Esophagus squamous epithelium (tissue), 5 donors: ENCODE measurements around the gene ACTMAP. TPM values are rescaled to one million over a fixed set of nuclear protein-coding genes. Genes with fewer than 3 reads are reported as not detected.

Experiments
- DNase-seq: peaks from one replicate; lab custom pipeline; 2025; lab: John Stamatoyannopoulos, UW
- H3K27ac ChIP-seq, 4 donors: fragments of 200-600 bp; sonication (generic); one replicate each; pipeline ENCODE4 v1.5.1; 2016 to 2019; ENCODE audit warnings: mild to moderate bottlenecking in 1 of 4
- H3K27me3 ChIP-seq, 4 donors: fragments of 200-600 bp; sonication (generic); 1 replicate in 3 of 4; 2 replicates in 1 of 4; pipeline versions ENCODE4 v1.5.1 to v1.6.0; 2017 to 2021; ENCODE audit warnings: antibody characterized with exemption in 1 of 4
- H3K36me3 ChIP-seq, 3 donors: fragments of 200-600 bp; sonication (generic); one replicate each; pipeline ENCODE4 v1.5.1; 2016 to 2019
- H3K4me1 ChIP-seq, 3 donors: fragments of 200-600 bp; sonication (generic); one replicate each; pipeline ENCODE4 v1.5.1; 2017 to 2019
- H3K4me3 ChIP-seq, 4 donors: fragments of 200-600 bp; sonication (generic); 1 replicate in 3 of 4; 2 replicates in 1 of 4; pipeline ENCODE4 v1.5.1; 2016 to 2019; ENCODE audit warnings: mild to moderate bottlenecking in 2 of 4, moderate library complexity in 1 of 4
- H3K9me3 ChIP-seq, 3 donors: fragments of 200-600 bp; sonication (generic); one replicate each; pipeline ENCODE4 v1.5.1; 2016 to 2019
- CTCF ChIP-seq, 6 experiments: fragments of 450-650 bp in 4 of 6; fragments of 200-600 bp in 2 of 6; sonication (generic) in 2 of 6; IDR thresholded peaks; one replicate each; pipeline ENCODE4 v1.5.1; 2016 to 2019; ENCODE audit warnings: antibody characterized with exemption in 6 of 6, mild to moderate bottlenecking in 4 of 6, moderate library complexity in 4 of 6
- POLR2A ChIP-seq, 4 donors: fragments of 450-650 bp; IDR thresholded peaks; one replicate each; pipeline ENCODE4 v1.6.1; 2017; ENCODE audit warnings: antibody characterized with exemption in 4 of 4, mild to moderate bottlenecking in 4 of 4, moderate library complexity in 3 of 4
- WGBS, 2 donors: methylation state at CpG; one replicate each; pipeline ENCODE4 v1.1.5; 2018; 5-methylcytosine and 5-hydroxymethylcytosine counted together
- intact Hi-C: fragments of 100-400 bp; cut with DNase I; formaldehyde crosslinking; loops from one replicate; pipeline ENCODE4 v1.15.0; 2022
- total RNA-seq, 4 donors: library from RNA; depleted of rRNA; stranded (reverse); fragments of >200 nt; gene quantifications; one replicate each; pipeline ENCODE4 v1.1.0, GENCODE V29; 2016
- donor health status: DM: yes; HTN: yes; CAD: no.

ACTMAP gene
- total RNA-seq, 4 donors from 2014 or later, result 2.1 to 2.8 (median 2.4) TPM

GRCh38 chr19:40703029-40703755 lies 47.1 kb downstream of the ACTMAP start:
- WGBS, 2 donors, result 88 to 92% methylated on average over 15 to 19 of the region's 24 CpGs
- H3K27ac ChIP-seq, result no peak overlapping the region
- TF ChIP-seq CTCF (IDR thresholded peaks at IDR 0.05) (no peak), POLR2A (IDR thresholded peaks at IDR 0.05) (no peak)

GRCh38 chr19:40702337-40703012 lies 47.8 kb downstream of the ACTMAP start:
- intact Hi-C loops, result no loop called here
- TF ChIP-seq POLR2A (IDR thresholded peaks at IDR 0.05) (no peak), CTCF (IDR thresholded peaks at IDR 0.05) (peak in 3 of 6 experiments; percentile 18 to 49 (median 25))
- WGBS, 2 donors, result 69 to 74% methylated on average over 18 of the region's 18 CpGs
- Histone ChIP-seq H3K9me3 (no peaks in the 10 kb centered on the region), H3K36me3 (peaks cover 18 to 95% (median 21%) of the 10 kb centered on the region in 3 donors), H3K27ac (no peak overlapping the region), H3K27me3 (no peaks in the 10 kb centered on the region), H3K4me3 (no peak overlapping the region), H3K4me1 (no peaks in the 10 kb centered on the region)
- no peak for DNase-seq

More at GRCh38 chr19:40703029-40703755, 47.1 kb downstream of the ACTMAP start:
- intact Hi-C loops, result no loop called here
- Histone ChIP-seq H3K4me3 (no peak overlapping the region), H3K36me3 (peaks cover 19 to 100% (median 21%) of the 10 kb centered on the region in 3 donors), H3K4me1 (no peaks in the 10 kb centered on the region), H3K9me3 (no peaks in the 10 kb centered on the region), H3K27me3 (no peaks in the 10 kb centered on the region)
- no peak for DNase-seq

GRCh38 chr19:40701758-40702157 lies 48.5 kb downstream of the ACTMAP start:
- H3K27me3 ChIP-seq, result no peaks in the 10 kb centered on the region
- H3K4me3 ChIP-seq, result no peak overlapping the region
- DNase-seq, result no peak
- intact Hi-C loops, result no loop called here
- TF ChIP-seq POLR2A (IDR thresholded peaks at IDR 0.05), result no peak
- no peak for TF ChIP-seq CTCF (IDR thresholded peaks at IDR 0.05)
- no peaks in the 10 kb centered on the region for H3K4me1 ChIP-seq
- no peak overlapping the region for H3K27ac ChIP-seq
- H3K36me3 ChIP-seq, result peaks cover 18 to 95% (median 21%) of the 10 kb centered on the region in 3 donors
- no peaks in the 10 kb centered on the region for H3K9me3 ChIP-seq
- 93 to 96% methylated on average over 6 of the region's 6 CpGs for WGBS, 2 donors

DNA sequence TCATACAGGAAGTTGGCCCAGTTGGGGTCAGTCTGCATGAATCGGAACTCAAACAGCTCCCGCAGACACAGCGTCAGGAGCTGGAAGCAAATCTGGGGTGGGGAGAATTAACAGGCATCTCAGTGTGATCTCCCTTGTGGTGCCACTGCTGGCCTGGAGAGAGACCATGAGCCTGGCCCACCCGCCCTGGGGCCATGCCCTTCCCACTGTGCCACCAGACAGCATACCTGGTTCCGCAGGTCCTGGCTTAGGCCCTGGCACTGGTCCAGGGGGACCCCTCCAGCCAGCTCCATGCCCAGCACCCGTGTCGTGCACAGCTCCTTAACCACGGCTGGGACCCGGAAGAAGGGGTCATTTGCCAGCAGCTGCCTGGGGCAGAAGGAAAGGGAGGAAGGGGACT lies 50.2 kb downstream of the ACTMAP start:
- Histone ChIP-seq H3K4me1 (no peaks in the 10 kb centered on the region), H3K27ac (no peak overlapping the region), H3K36me3 (peaks cover 18 to 93% (median 20%) of the 10 kb centered on the region in 3 donors), H3K4me3 (no peak overlapping the region), H3K27me3 (no peaks in the 10 kb centered on the region), H3K9me3 (no peaks in the 10 kb centered on the region)
- TF ChIP-seq CTCF (IDR thresholded peaks at IDR 0.05), result no peak
- no peak for TF ChIP-seq POLR2A (IDR thresholded peaks at IDR 0.05)
- intact Hi-C loops, result no loop called here
- no peak for DNase-seq
- 93 to 100% methylated on average over 3 to 6 of the region's 9 CpGs for WGBS, 2 donors

GRCh38 chr19:40697007-40697406 lies 53.3 kb downstream of the ACTMAP start:
- intact Hi-C loops, result no loop called here
- TF ChIP-seq POLR2A (IDR thresholded peaks at IDR 0.05) (no peak), CTCF (IDR thresholded peaks at IDR 0.05) (no peak)
- no peak for DNase-seq
- Histone ChIP-seq H3K4me3 (no peak overlapping the region), H3K36me3 (peaks cover 0 to 93% (median 6%) of the 10 kb centered on the region in 3 donors), H3K9me3 (no peaks in the 10 kb centered on the region), H3K4me1 (no peaks in the 10 kb centered on the region), H3K27me3 (no peaks in the 10 kb centered on the region), H3K27ac (no peak overlapping the region)
- 94 to 97% methylated on average over 6 of the region's 6 CpGs for WGBS, 2 donors
